NT2/D1 (cell line): ENCODE data around the gene WDR70.
A peak's percentile ranks its signal among the peaks of the same experiment; 100 is the strongest.

ENCODE experiments used
- DNase-seq: peaks from one replicate; pipeline ENCODE4 v3.0.0-alpha.2; 2011; ENCODE audit warnings: low read depth, low spot score
- H3K27me3 ChIP-seq: 2 replicates; pipeline ENCODE4 v1.6.0; 2011; ENCODE audit warnings: mild to moderate bottlenecking; ENCODE audit not compliant: insufficient read length, insufficient read depth
- H3K36me3 ChIP-seq: 2 replicates; pipeline ENCODE4 v1.6.1; 2011; ENCODE audit warnings: mild to moderate bottlenecking, low read length, mixed read lengths; ENCODE audit not compliant: insufficient read depth, insufficient read length
- H3K4me1 ChIP-seq: 2 replicates; pipeline ENCODE4 v1.5.1; 2011; ENCODE audit not compliant: insufficient read depth, insufficient read length
- H3K4me3 ChIP-seq: 2 replicates; pipeline ENCODE4 v1.5.1; 2011; ENCODE audit warnings: low read depth; ENCODE audit not compliant: insufficient read length
- H3K9ac ChIP-seq: 2 replicates; pipeline ENCODE4 v1.6.0; 2011; ENCODE audit warnings: low read depth; ENCODE audit not compliant: insufficient read length
- H3K9me3 ChIP-seq: 2 replicates; pipeline ENCODE4 v1.5.1; 2011; ENCODE audit warnings: mild to moderate bottlenecking, low read length; ENCODE audit not compliant: insufficient read depth
- SUZ12 ChIP-seq: IDR thresholded peaks from 2 replicates; pipeline ENCODE4 v1.6.1; 2011; ENCODE audit not compliant: insufficient read length, insufficient read depth; ENCODE audit errors: extremely low read depth
- YY1 ChIP-seq: IDR thresholded peaks from 2 replicates; pipeline ENCODE4 v1.6.1; 2011; ENCODE audit not compliant: insufficient read length, insufficient read depth
- ZNF274 ChIP-seq: IDR thresholded peaks from 2 replicates; pipeline ENCODE4 v1.6.1; 2011; ENCODE audit warnings: mild to moderate bottlenecking, low read depth, low read length

The WDR70 gene

GRCh38 chr5:37715361-37715760 is 336.2 kb downstream of the WDR70 start:
- no peaks in the 10 kb centered on the region for H3K4me1 ChIP-seq
- H3K9ac ChIP-seq = no peak overlapping the region
- no peaks in the 10 kb centered on the region for H3K9me3 ChIP-seq
- no peaks in the 10 kb centered on the region for H3K36me3 ChIP-seq
- no peak for TF ChIP-seq SUZ12
- TF ChIP-seq YY1 = no peak
- TF ChIP-seq ZNF274 = no peak
- H3K4me3 ChIP-seq = no peak overlapping the region
- no peaks in the 10 kb centered on the region for H3K27me3 ChIP-seq
- DNase-seq = no peak

DNA sequence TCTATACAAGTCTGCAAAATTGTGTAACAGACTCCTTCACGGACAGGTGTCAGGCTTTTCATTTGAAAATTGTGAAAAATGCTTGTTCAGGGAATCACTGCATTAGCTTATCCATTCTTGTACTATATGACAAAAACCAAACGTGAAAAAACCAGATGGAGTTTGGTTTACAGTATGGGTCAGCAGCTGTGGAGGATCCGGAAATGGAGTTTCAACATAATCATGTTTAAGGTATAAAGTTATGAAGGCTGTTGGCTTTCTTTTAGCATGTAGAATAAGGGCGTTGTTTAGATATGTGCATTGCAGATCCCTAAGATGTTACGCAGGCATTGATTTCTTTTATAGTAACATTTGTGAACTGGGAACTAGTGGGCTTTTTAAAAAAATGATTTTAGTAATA is 336.9 kb downstream of the WDR70 start:
- DNase-seq = no peak
- no peak overlapping the region for H3K9ac ChIP-seq
- no peaks in the 10 kb centered on the region for H3K9me3 ChIP-seq
- no peaks in the 10 kb centered on the region for H3K4me1 ChIP-seq
- H3K36me3 ChIP-seq = no peaks in the 10 kb centered on the region
- no peak overlapping the region for H3K4me3 ChIP-seq
- no peak for TF ChIP-seq SUZ12
- no peak for TF ChIP-seq ZNF274
- TF ChIP-seq YY1 = no peak
- H3K27me3 ChIP-seq = no peaks in the 10 kb centered on the region

GRCh38 chr5:37716405-37716804 is 337.3 kb downstream of the WDR70 start:
- Histone ChIP-seq H3K4me3 (no peak overlapping the region), H3K9me3 (no peaks in the 10 kb centered on the region), H3K36me3 (no peaks in the 10 kb centered on the region), H3K9ac (no peak overlapping the region), H3K4me1 (no peaks in the 10 kb centered on the region), H3K27me3 (no peaks in the 10 kb centered on the region)
- DNase-seq = no peak
- TF ChIP-seq YY1 = no peak
- TF ChIP-seq ZNF274 = no peak
- TF ChIP-seq SUZ12 = no peak

DNA sequence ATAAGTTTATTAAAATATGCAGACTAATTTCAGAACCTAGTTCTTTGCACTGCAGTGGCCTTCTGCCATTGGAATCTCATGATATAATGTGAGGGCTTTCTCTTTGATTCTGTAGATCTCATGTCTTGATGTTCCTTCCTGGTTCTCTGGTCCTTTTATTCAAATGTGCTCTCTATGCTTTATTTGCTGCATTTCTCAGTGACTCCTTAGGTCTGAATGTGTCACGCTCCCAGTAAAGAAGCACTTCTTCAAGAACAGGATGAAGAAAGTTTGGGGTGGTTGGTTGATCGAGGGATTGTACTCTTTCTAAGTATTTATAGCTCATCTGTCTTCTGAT is 338.1 kb downstream of the WDR70 start:
- no peak for DNase-seq
- Histone ChIP-seq H3K27me3 (no peaks in the 10 kb centered on the region), H3K9ac (no peak overlapping the region), H3K9me3 (no peaks in the 10 kb centered on the region), H3K4me3 (no peak overlapping the region), H3K4me1 (no peaks in the 10 kb centered on the region), H3K36me3 (no peaks in the 10 kb centered on the region)
- TF ChIP-seq SUZ12 (no peak), ZNF274 (no peak), YY1 (no peak)

GRCh38 chr5:37717613-37718431 is 338.7 kb downstream of the WDR70 start:
- TF ChIP-seq YY1 (no peak), SUZ12 (no peak), ZNF274 (no peak)
- Histone ChIP-seq H3K9me3 (no peaks in the 10 kb centered on the region), H3K4me3 (no peak overlapping the region), H3K27me3 (no peaks in the 10 kb centered on the region), H3K36me3 (no peaks in the 10 kb centered on the region), H3K4me1 (no peaks in the 10 kb centered on the region), H3K9ac (no peak overlapping the region)
- peak; percentile 9 for DNase-seq

GRCh38 chr5:37720550-37720952 is 341.4 kb downstream of the WDR70 start:
- Histone ChIP-seq H3K9me3 (no peaks in the 10 kb centered on the region), H3K36me3 (no peaks in the 10 kb centered on the region), H3K9ac (no peak overlapping the region), H3K4me1 (no peaks in the 10 kb centered on the region), H3K4me3 (no peak overlapping the region), H3K27me3 (no peaks in the 10 kb centered on the region)
- TF ChIP-seq SUZ12 = no peak
- no peak for TF ChIP-seq ZNF274
- TF ChIP-seq YY1 = no peak
- no peak for DNase-seq

- DNase-seq = no peak
- H3K9ac ChIP-seq = no peak overlapping the region
- H3K4me3 ChIP-seq = no peak overlapping the region
- H3K4me1 ChIP-seq = no peaks in the 10 kb centered on the region
- H3K27me3 ChIP-seq = no peaks in the 10 kb centered on the region
- H3K9me3 ChIP-seq = no peaks in the 10 kb centered on the region
- no peaks in the 10 kb centered on the region for H3K36me3 ChIP-seq
- TF ChIP-seq ZNF274 (no peak), YY1 (no peak), SUZ12 (no peak)
Observed at GRCh38 chr5:37721447-37721871, 342.3 kb downstream of the WDR70 start.
